GM06990 (cell line): ENCODE results near the gene RNGTT.

Experiments
- DNase-seq: peaks from one replicate; pipeline ENCODE4 v3.0.0-alpha.2; 2011; ENCODE audit not compliant: insufficient read length; ENCODE audit errors: extremely low read depth
- H3K27me3 ChIP-seq: replicated peaks from 2 replicates; pipeline ENCODE4 v1.6.0; 2011; ENCODE audit warnings: low read length; ENCODE audit not compliant: control insufficient read depth, insufficient read depth
- H3K36me3 ChIP-seq: 2 replicates; pipeline ENCODE4 v1.5.1; 2011; ENCODE audit warnings: low read length; ENCODE audit not compliant: control insufficient read depth, insufficient read depth
- H3K4me3 ChIP-seq: replicated peaks from 2 replicates; pipeline ENCODE4 v1.5.1; 2011; ENCODE audit warnings: low read depth, mild to moderate bottlenecking, control low read depth, low read length
- TF ChIP-seq, protein P1 (sequence below): IDR thresholded peaks from 2 replicates; pipeline ENCODE4 v1.5.1; 2011; ENCODE audit warnings: low read length, control low read depth, mild to moderate bottlenecking, inconsistent platforms; ENCODE audit not compliant: insufficient read depth, poor library complexity, severe bottlenecking

The RNGTT gene

DNA sequence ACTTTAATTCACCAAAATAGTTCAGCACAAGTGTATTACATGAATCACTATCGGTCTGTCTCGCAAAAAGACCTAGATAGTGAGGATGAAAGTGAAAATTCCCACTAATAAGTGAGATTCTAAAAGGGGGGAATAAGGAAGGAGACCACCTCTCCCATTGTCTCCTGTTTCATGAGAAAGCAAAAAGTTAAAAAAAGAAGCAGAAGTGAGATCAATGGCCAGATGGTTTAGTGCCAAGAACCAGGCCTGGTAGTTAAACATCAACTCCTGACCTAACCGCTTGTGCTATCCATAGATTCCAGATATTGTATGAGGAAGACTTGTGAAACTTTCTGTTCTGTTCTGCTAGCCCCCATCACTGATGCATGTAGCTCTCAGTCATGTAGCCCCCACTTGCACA, 293.0 kb downstream of the RNGTT start:
- no peak for DNase-seq
- Histone ChIP-seq H3K27me3 (no peaks in the 10 kb centered on the region), H3K36me3 (no peaks in the 10 kb centered on the region), H3K4me3 (no peak overlapping the region)
- TF ChIP-seq, protein P1, sequence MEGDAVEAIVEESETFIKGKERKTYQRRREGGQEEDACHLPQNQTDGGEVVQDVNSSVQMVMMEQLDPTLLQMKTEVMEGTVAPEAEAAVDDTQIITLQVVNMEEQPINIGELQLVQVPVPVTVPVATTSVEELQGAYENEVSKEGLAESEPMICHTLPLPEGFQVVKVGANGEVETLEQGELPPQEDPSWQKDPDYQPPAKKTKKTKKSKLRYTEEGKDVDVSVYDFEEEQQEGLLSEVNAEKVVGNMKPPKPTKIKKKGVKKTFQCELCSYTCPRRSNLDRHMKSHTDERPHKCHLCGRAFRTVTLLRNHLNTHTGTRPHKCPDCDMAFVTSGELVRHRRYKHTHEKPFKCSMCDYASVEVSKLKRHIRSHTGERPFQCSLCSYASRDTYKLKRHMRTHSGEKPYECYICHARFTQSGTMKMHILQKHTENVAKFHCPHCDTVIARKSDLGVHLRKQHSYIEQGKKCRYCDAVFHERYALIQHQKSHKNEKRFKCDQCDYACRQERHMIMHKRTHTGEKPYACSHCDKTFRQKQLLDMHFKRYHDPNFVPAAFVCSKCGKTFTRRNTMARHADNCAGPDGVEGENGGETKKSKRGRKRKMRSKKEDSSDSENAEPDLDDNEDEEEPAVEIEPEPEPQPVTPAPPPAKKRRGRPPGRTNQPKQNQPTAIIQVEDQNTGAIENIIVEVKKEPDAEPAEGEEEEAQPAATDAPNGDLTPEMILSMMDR: no peak

DNA sequence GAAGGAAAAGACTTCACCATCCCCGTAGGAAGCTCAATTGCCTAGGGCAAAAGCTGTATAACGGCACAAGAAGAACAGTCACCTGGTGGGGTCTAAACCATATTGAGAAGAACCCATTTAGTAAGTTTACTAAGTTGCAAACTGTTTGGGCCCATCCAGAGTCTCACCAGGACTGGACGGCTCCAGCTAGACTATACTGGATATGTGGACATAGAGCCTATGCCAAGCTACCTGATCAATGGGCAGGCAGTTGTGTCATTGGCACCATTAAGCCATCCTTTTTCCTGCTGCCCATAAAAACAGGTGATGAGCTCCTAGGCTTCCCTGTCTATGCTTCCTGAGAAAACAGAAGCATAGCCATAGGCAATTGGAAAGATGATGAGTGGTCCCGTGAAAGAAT, 293.9 kb downstream of the RNGTT start:
- no peak for DNase-seq
- TF ChIP-seq, protein P1: no peak
- no peaks in the 10 kb centered on the region for H3K36me3 ChIP-seq

DNA sequence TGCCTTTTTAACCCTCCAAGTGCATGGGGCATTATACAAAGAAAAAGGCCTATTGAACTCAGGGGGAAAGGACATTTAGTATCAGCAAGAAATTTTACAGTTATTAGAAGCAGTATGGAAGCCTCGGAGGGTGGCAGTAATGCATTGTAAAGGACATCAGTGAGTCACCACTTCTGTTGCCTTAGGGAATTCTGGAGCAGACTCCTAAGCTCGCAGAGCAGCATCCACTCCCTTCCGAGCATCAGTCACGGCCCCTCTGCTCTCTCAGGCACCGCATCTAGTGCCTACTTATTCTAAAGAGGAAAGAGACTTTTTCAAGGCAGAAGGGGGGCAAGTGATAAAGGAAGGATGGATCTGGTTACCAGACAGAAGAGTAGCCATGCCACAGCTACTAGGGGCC, 296.5 kb downstream of the RNGTT start:
- TF ChIP-seq, protein P1: no peak
- Histone ChIP-seq H3K27me3 (no peaks in the 10 kb centered on the region), H3K4me3 (no peak overlapping the region), H3K36me3 (no peaks in the 10 kb centered on the region)
- no peak for DNase-seq

More for the DNA sequence above, 293.9 kb downstream of the RNGTT start:
- no peak overlapping the region for H3K4me3 ChIP-seq
- no peaks in the 10 kb centered on the region for H3K27me3 ChIP-seq

DNA sequence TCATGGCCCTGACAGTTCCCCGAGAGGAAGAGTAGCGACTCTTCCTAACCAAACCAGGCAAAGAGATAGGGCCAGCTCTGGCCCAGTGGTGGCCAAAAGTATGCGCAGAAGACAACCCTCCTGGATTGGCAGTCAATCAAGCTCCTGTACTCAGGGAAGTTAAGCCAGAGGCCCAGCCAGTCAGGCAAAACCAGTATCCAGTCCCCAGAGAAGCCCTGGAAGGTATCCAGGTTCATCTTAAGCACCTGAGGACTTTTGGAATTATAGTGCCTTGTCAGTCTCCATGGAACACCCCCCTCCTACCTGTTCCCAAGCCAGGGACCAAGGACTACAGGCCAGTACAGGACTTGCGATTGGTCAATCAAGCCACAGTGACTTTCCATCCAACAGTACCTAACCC, 298.3 kb downstream of the RNGTT start:
- no peaks in the 10 kb centered on the region for H3K27me3 ChIP-seq
- H3K36me3 ChIP-seq: no peaks in the 10 kb centered on the region
- TF ChIP-seq, protein P1: no peak
- DNase-seq: no peak
- no peak overlapping the region for H3K4me3 ChIP-seq

DNA sequence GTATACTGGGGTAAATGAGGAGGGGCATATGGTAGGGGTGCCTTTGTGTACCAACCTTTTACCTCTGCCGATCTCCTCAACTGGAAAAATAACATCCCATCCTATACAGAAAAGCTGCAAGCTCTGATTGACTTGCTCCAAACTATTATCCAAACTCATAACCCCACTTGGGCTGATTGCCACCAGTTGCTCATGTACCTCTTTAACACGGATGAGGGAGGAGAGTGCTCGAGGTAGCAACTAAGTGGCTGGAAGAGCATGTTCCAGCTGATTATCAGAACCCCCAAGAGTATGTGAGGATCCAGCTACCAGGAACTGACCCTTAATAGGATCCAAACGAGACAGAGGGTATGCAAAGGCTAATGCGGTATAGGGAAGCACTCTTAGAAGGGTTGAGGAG, 299.6 kb downstream of the RNGTT start:
- Histone ChIP-seq H3K36me3 (no peaks in the 10 kb centered on the region), H3K27me3 (no peaks in the 10 kb centered on the region), H3K4me3 (no peak overlapping the region)
- no peak for DNase-seq
- TF ChIP-seq, protein P1: no peak

DNA sequence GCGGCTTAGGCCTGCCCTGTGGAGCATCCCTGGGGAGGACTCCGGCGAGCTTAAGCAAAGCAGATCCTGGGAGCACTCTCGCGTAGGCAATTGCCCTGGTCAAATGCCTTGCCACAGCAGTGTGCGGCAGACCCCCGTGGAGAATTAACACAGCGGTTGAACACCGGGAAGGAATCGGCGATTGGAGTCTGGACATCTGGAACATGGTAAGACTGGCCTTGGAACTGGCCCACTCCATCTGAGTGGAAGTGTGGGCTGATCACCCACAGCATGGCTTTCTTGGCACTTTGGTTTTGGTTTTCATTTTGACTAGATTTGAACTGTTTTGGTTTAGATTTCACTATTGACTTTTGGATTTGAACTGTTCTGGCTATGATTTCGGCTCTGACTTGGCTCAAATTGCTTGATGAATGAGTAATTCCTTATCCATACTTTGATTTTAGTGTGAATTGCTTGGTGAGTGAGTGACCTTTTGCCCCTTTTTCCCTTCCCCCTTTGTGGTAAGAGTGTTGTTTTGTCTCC, 300.7 kb downstream of the RNGTT start:
- H3K27me3 ChIP-seq: no peaks in the 10 kb centered on the region
- TF ChIP-seq, protein P1: no peak
- no peaks in the 10 kb centered on the region for H3K36me3 ChIP-seq
- H3K4me3 ChIP-seq: no peak overlapping the region
- peak; percentile 46 for DNase-seq
